Kidney glomerular epithelial cell (primary cell): ENCODE measurements around the gene ZNF18.
"Not testable (repeated sequence)": the region's sequence is repeated elsewhere in the genome, so short reads cannot be mapped to it uniquely, and the experiment has no call there.

Experiments
- DNase-seq: peaks from one replicate; lab custom pipeline; 2025; lab: John Stamatoyannopoulos, UW

Gene ZNF18

GRCh38 chr17:11986179-11986941 lies 10.9 kb downstream of the ZNF18 start:
- no peak for DNase-seq

GRCh38 chr17:11981862-11982261 lies 15.4 kb downstream of the ZNF18 start:
- DNase-seq = no peak

GRCh38 chr17:11980813-11981212 lies 16.5 kb downstream of the ZNF18 start:
- no peak for DNase-seq

GRCh38 chr17:11979795-11980194 lies 17.5 kb downstream of the ZNF18 start:
- no peak for DNase-seq

GRCh38 chr17:11972741-11973140 lies 24.5 kb downstream of the ZNF18 start:
- DNase-seq = not testable (repeated sequence)

GRCh38 chr17:11969565-11969964 lies 27.7 kb downstream of the ZNF18 start:
- no peak for DNase-seq

GRCh38 chr17:11954936-11955335 lies 42.3 kb downstream of the ZNF18 start:
- DNase-seq = no peak

GRCh38 chr17:11953924-11954323 lies 43.4 kb downstream of the ZNF18 start:
- no peak for DNase-seq

- DNase-seq = no peak
Measured at GRCh38 chr17:11952610-11953009, 44.7 kb downstream of the ZNF18 start.

- DNase-seq = no peak
Measured at GRCh38 chr17:11950771-11951519, 46.3 kb downstream of the ZNF18 start.

GRCh38 chr17:11949571-11949970 lies 47.7 kb downstream of the ZNF18 start:
- DNase-seq = not testable (repeated sequence)

- DNase-seq = no peak
Measured at GRCh38 chr17:11948789-11949188, 48.5 kb downstream of the ZNF18 start.

GRCh38 chr17:11944587-11944986 lies 52.7 kb downstream of the ZNF18 start:
- DNase-seq = no peak

GRCh38 chr17:11943759-11944347 lies 53.4 kb downstream of the ZNF18 start:
- no peak for DNase-seq

GRCh38 chr17:11943086-11943485 lies 54.2 kb downstream of the ZNF18 start:
- DNase-seq = not testable (repeated sequence)

- DNase-seq = no peak
Measured at GRCh38 chr17:11940904-11941303, 56.4 kb downstream of the ZNF18 start.

GRCh38 chr17:11935734-11936406 lies 61.4 kb downstream of the ZNF18 start:
- peak; percentile 8 for DNase-seq

GRCh38 chr17:11932337-11932898 lies 64.9 kb downstream of the ZNF18 start:
- DNase-seq = no peak

GRCh38 chr17:11928436-11928835 lies 68.8 kb downstream of the ZNF18 start:
- DNase-seq = no peak
